ENCODE results near the gene ETFB.

GRCh38 chr19:51380379-51380778 is 14.2 kb upstream of the ETFB start:
- TF ChIP-seq POLR2A (IDR thresholded peaks at IDR 0.05) (no peak), CTCF (IDR thresholded peaks at IDR 0.05) (no peak)

All from lower leg skin (tissue), 3 donors.